Panc1 (cell line): ENCODE measurements around the gene TGM5. TPM values are rescaled to one million over a fixed set of nuclear protein-coding genes. Genes with fewer than 3 reads are reported as not detected.

Experiments
- ATAC-seq: fragments of 200-7000 bp; cut with Tn5 transposase; 2 replicates; pipeline ENCODE4 v1.9.1; 2020; ENCODE audit warnings: mild to moderate bottlenecking, moderate library complexity
- BruUV-seq: library from RNA; stranded (reverse); fragments of 400-500 nt; replicated peaks from 2 replicates; lab custom pipeline; 2021; lab: Mats Ljungman, UMichigan
- CTCF ChIA-PET: fragments of 300-600 bp; sonication (Branson Sonifier 250); formaldehyde crosslinking; loops from one replicate; lab custom pipeline; 2022; ENCODE audit warnings: antibody characterized with exemption; lab: Charles Lee
- POLR2A ChIA-PET: fragments of 300-600 bp; sonication (Branson Sonifier 250); formaldehyde crosslinking; loops from one replicate; lab custom pipeline; 2022; ENCODE audit warnings: antibody characterized with exemption; lab: Charles Lee
- DNase-seq: peaks from one replicate; pipeline ENCODE4 v3.0.0-alpha.2; 2010; ENCODE audit warnings: low read depth, low spot score
- H3K27ac ChIP-seq: 2 replicates; pipeline ENCODE4 v1.5.1; 2011; ENCODE audit warnings: mild to moderate bottlenecking, low read length, inconsistent platforms
- H3K27me3 ChIP-seq: fragments of 200-500 bp; sonication (Bioruptor generic); 2 replicates; pipeline ENCODE4 v1.6.0; 2014; ENCODE audit warnings: low read length, inconsistent platforms; ENCODE audit not compliant: control insufficient read depth, insufficient read depth
- H3K36me3 ChIP-seq: fragments of 200-500 bp; sonication (Bioruptor generic); 2 replicates; pipeline ENCODE4 v1.5.1; 2014; ENCODE audit warnings: inconsistent platforms, mild to moderate bottlenecking, low read length, moderate library complexity; ENCODE audit not compliant: control insufficient read depth, insufficient read depth
- H3K4me1 ChIP-seq: 2 replicates; pipeline ENCODE4 v1.5.1; 2011; ENCODE audit warnings: inconsistent platforms, mild to moderate bottlenecking, low read length, moderate library complexity; ENCODE audit not compliant: control insufficient read depth, insufficient read depth
- H3K4me3 ChIP-seq, 2 experiments: 2 replicates each; pipeline ENCODE4 v1.5.1; 2011 to 2012; ENCODE audit warnings: low read depth in 2 of 2, low read length in 2 of 2, mild to moderate bottlenecking in 2 of 2, inconsistent platforms in 1 of 2, moderate library complexity in 1 of 2
- H3K9me3 ChIP-seq: fragments of 200-500 bp; sonication (Bioruptor generic); 2 replicates; pipeline ENCODE4 v1.5.1; 2014; ENCODE audit warnings: low read depth, mild to moderate bottlenecking, inconsistent platforms, low read length, moderate library complexity; ENCODE audit not compliant: control insufficient read depth, insufficient read depth
- CTCF ChIP-seq: fragments of 450-650 bp; IDR thresholded peaks from 2 replicates; pipeline ENCODE4 v1.5.1; 2017; ENCODE audit warnings: mild to moderate bottlenecking
- POLR2AphosphoS5 ChIP-seq: IDR thresholded peaks from 2 replicates; pipeline ENCODE4 v1.6.1; 2012; ENCODE audit warnings: mild to moderate bottlenecking, low read depth, low read length, moderate library complexity
- REST ChIP-seq, 2 experiments: IDR thresholded peaks; 2 replicates each; pipeline ENCODE4 v1.6.1; 2011 to 2012; ENCODE audit warnings: low read depth in 2 of 2, control low read depth in 1 of 2, low read length in 1 of 2, mild to moderate bottlenecking in 1 of 2, moderate library complexity in 1 of 2; ENCODE audit not compliant: insufficient read depth in 1 of 2
- SIN3A ChIP-seq: IDR thresholded peaks from 2 replicates; pipeline ENCODE4 v1.6.1; 2012; ENCODE audit warnings: low read depth, mild to moderate bottlenecking, low read length, moderate library complexity, borderline replicate concordance; ENCODE audit not compliant: insufficient read depth
- TCF7L2 ChIP-seq: IDR thresholded peaks from 2 replicates; pipeline ENCODE4 v1.6.1; 2011; ENCODE audit warnings: mild to moderate bottlenecking, low read depth, low read length, inconsistent platforms
- in situ Hi-C: cut with HindIII; loops from 2 replicates; pipeline ENCODE4 v1.10.0; 2016; ENCODE audit warnings: low sequenced_read_pairs, low pct_unique_long_range_greater_than_20kb
- intact Hi-C: fragments of 100-400 bp; cut with micrococcal nuclease; formaldehyde crosslinking; loops from one replicate; pipeline ENCODE4 v1.10.0; 2022; ENCODE audit not compliant: unreplicated experiment
- total RNA-seq: library from RNA; stranded (reverse); gene quantifications from one replicate; pipeline ENCODE4 v1.2.1, GENCODE V29; 2021; ENCODE audit not compliant: unreplicated experiment

Gene TGM5
- total RNA-seq, 1 experiment from 2014 or later, result not detected

GRCh38 chr15:43267439-43267838 lies 711 bp upstream of the TGM5 start:
- H3K4me1 ChIP-seq, result no peaks in the 10 kb centered on the region
- TF ChIP-seq REST (IDR thresholded peaks at IDR 0.05; ENCODE audit: insufficient read depth in 1 of 2, low read depth in 2 of 2, low read length in 1 of 2) (no peak), TCF7L2 (no peak), SIN3A (no peak), POLR2AphosphoS5 (no peak), CTCF (no peak)
- BruUV-seq, result no TSS peak
- H3K36me3 ChIP-seq, result no peaks in the 10 kb centered on the region
- H3K27me3 ChIP-seq, result peaks cover 21% of the 10 kb centered on the region
- H3K4me3 ChIP-seq, result no peak overlapping the region
- ChIA-PET POLR2A (no interaction called here), CTCF (interaction anchor here (1.2 kb wide), 1 partner anchor 42 kb away, joined by 7 read pairs; no protein-coding TSS in a partner anchor)
- H3K9me3 ChIP-seq, result no peaks in the 10 kb centered on the region
- intact Hi-C loops (no loop called here), in situ Hi-C loops (no loop called here)
- no peak for ATAC-seq
- no peak for DNase-seq
- H3K27ac ChIP-seq, result no peak overlapping the region

- intact Hi-C loops, result no loop called here
- no peak for TF ChIP-seq CTCF
- TF ChIP-seq TCF7L2, result no peak
- TF ChIP-seq REST (IDR thresholded peaks at IDR 0.05; ENCODE audit: insufficient read depth in 1 of 2, low read depth in 2 of 2, low read length in 1 of 2), result no peak
- in situ Hi-C loops, result no loop called here
- no TSS peak for BruUV-seq
- ChIA-PET CTCF (interaction anchor here (1.2 kb wide), 1 partner anchor 41 kb away, joined by 7 read pairs; no protein-coding TSS in a partner anchor), POLR2A (interaction anchor here (0.5 kb wide), 1 partner anchor 54 kb away, joined by 5 read pairs; no protein-coding TSS in a partner anchor)
- Histone ChIP-seq H3K27me3 (peaks cover 23% of the 10 kb centered on the region), H3K4me1 (no peaks in the 10 kb centered on the region), H3K4me3 (no peak overlapping the region), H3K27ac (no peak overlapping the region), H3K36me3 (no peaks in the 10 kb centered on the region), H3K9me3 (no peaks in the 10 kb centered on the region)
- DNase-seq, result no peak
- ATAC-seq, result no peak
Observed at GRCh38 chr15:43266386-43266785, 342 bp downstream of the TGM5 start.
